OCI-LY1 (cell line): Measurements from ENCODE around the gene FIGLA.

Experiments used
- CTCF ChIP-seq: fragments of 200-600 bp; sonication (generic), shearing (Covaris generic); IDR thresholded peaks from 2 replicates; pipeline ENCODE4 v1.5.1; 2017; ENCODE audit warnings: mild to moderate bottlenecking, antibody characterized with exemption, low read length, moderate library complexity, mixed read lengths
- EZH2 ChIP-seq: fragments of 200-600 bp; sonication (generic), shearing (Covaris generic); IDR thresholded peaks from 2 replicates; pipeline ENCODE4 v1.8.0; 2017; ENCODE audit warnings: borderline replicate concordance, mixed run types, mild to moderate bottlenecking, antibody characterized with exemption, low read length, moderate library complexity, mixed read lengths

GRCh38 chr2:70785137-70785911 lies 5.1 kb downstream of the FIGLA start:
- peak; percentile 51; the same call in 1 of the 2 replicates for TF ChIP-seq CTCF
- no peak for TF ChIP-seq EZH2
